CD14-positive monocyte (primary cell): ENCODE results near the gene YAF2. TPM values are rescaled to one million over a fixed set of nuclear protein-coding genes. Genes with fewer than 3 reads are reported as not detected.

Experiments used
- DNase-seq, 3 donors: peaks; one replicate each; pipeline ENCODE4 v3.0.0-alpha.2; 2011 to 2022
- H2AFZ ChIP-seq: 2 replicates; pipeline ENCODE4 v1.6.0; 2012; ENCODE audit warnings: mild to moderate bottlenecking, low read depth, low read length, inconsistent platforms; ENCODE audit not compliant: insufficient read depth, poor library complexity, severe bottlenecking
- H3K27ac ChIP-seq, 2 donors: 1 replicate in 1 of 2; 2 replicates in 1 of 2; pipeline ENCODE4 v1.5.1; 2012 to 2013; ENCODE audit warnings: low read length in 2 of 2, control low read depth in 1 of 2, inconsistent platforms in 1 of 2, low read depth in 1 of 2, mild to moderate bottlenecking in 1 of 2
- H3K27me3 ChIP-seq, 2 donors: one replicate each; pipeline versions ENCODE4 v1.6.0 to v1.6.1; 2011 to 2013; ENCODE audit warnings: low read length in 2 of 2; ENCODE audit not compliant: control insufficient read depth in 2 of 2, insufficient read depth in 2 of 2
- H3K36me3 ChIP-seq, 2 donors: replicated peaks in 1 of 2; 1 replicate in 1 of 2; 2 replicates in 1 of 2; pipeline versions ENCODE4 v1.5.1 to v1.6.1; 2012 to 2013; ENCODE audit warnings: low read length in 2 of 2, control low read depth in 1 of 2, inconsistent platforms in 1 of 2, mild to moderate bottlenecking in 1 of 2; ENCODE audit not compliant: insufficient read depth in 2 of 2, control insufficient read depth in 1 of 2
- H3K4me1 ChIP-seq, 2 donors: 1 replicate in 1 of 2; 2 replicates in 1 of 2; pipeline versions ENCODE4 v1.5.1 to v1.6.1; 2012 to 2013; ENCODE audit warnings: low read length in 2 of 2, control low read depth in 1 of 2, inconsistent platforms in 1 of 2, mild to moderate bottlenecking in 1 of 2, moderate library complexity in 1 of 2; ENCODE audit not compliant: insufficient read depth in 2 of 2, control insufficient read depth in 1 of 2
- H3K4me2 ChIP-seq: replicated peaks from 2 replicates; pipeline ENCODE3; 2012; ENCODE audit warnings: low read length, moderate library complexity, mild to moderate bottlenecking; ENCODE audit not compliant: poor library complexity, severe bottlenecking; ENCODE audit errors: extremely low read depth
- H3K4me3 ChIP-seq, 3 experiments: fragments of 200-600 bp in 1 of 3; sonication (generic) in 1 of 3; replicated peaks in 1 of 3; 1 replicate in 2 of 3; 2 replicates in 1 of 3; pipeline ENCODE4 v1.5.1; 2011 to 2013; ENCODE audit warnings: low read length in 3 of 3, mild to moderate bottlenecking in 3 of 3, control low read depth in 2 of 3, low read depth in 2 of 3, inconsistent platforms in 1 of 3, moderate library complexity in 1 of 3
- H3K79me2 ChIP-seq: 2 replicates; pipeline ENCODE4 v1.6.0; 2012; ENCODE audit warnings: mild to moderate bottlenecking, control low read depth, inconsistent platforms, low read length, moderate library complexity; ENCODE audit not compliant: insufficient read depth
- H3K9ac ChIP-seq: 2 replicates; pipeline ENCODE4 v1.6.0; 2017; ENCODE audit warnings: low read length, mild to moderate bottlenecking; ENCODE audit not compliant: insufficient read depth, poor library complexity, severe bottlenecking
- H3K9me3 ChIP-seq, 2 donors: replicated peaks in 1 of 2; 1 replicate in 1 of 2; 2 replicates in 1 of 2; pipeline versions ENCODE4 v1.5.1 to v1.6.1; 2012 to 2013; ENCODE audit warnings: low read length in 2 of 2, control low read depth in 1 of 2; ENCODE audit not compliant: control insufficient read depth in 1 of 2, insufficient read depth in 1 of 2
- H4K20me1 ChIP-seq: 2 replicates; pipeline ENCODE4 v1.6.0; 2012; ENCODE audit warnings: mild to moderate bottlenecking, low read length, control low read depth, moderate library complexity; ENCODE audit not compliant: insufficient read depth
- H3K27ac Mint-ChIP-seq, 7 donors: one replicate each; pipeline ENCODE4 v1.8.0; 2020; ENCODE audit warnings: mild to moderate bottlenecking in 7 of 7, mixed read lengths in 7 of 7, moderate library complexity in 6 of 7, inconsistent platforms in 2 of 7
- H3K27me3 Mint-ChIP-seq, 3 donors: one replicate each; pipeline ENCODE4 v1.8.0; 2021 to 2022; ENCODE audit warnings: low read depth in 3 of 3, mild to moderate bottlenecking in 3 of 3, mixed read lengths in 3 of 3, moderate library complexity in 3 of 3, inconsistent platforms in 1 of 3
- H3K36me3 Mint-ChIP-seq, 2 donors: one replicate each; pipeline ENCODE4 v1.8.0; 2020; ENCODE audit warnings: mixed read lengths in 2 of 2, inconsistent platforms in 1 of 2, mild to moderate bottlenecking in 1 of 2
- H3K4me1 Mint-ChIP-seq: one replicate; pipeline ENCODE4 v1.8.0; 2020; ENCODE audit warnings: mild to moderate bottlenecking, mixed read lengths
- H3K4me3 Mint-ChIP-seq, 2 donors: one replicate each; pipeline ENCODE4 v1.8.0; 2020; ENCODE audit warnings: mild to moderate bottlenecking in 2 of 2, mixed read lengths in 2 of 2, moderate library complexity in 1 of 2
- H3K9me3 Mint-ChIP-seq, 7 donors: one replicate each; pipeline ENCODE4 v1.8.0; 2020 to 2022; ENCODE audit warnings: mixed read lengths in 7 of 7, mild to moderate bottlenecking in 6 of 7, moderate library complexity in 6 of 7, inconsistent platforms in 2 of 7
- WGBS: methylation state at CpG from one replicate; pipeline ENCODE4 v1.1.5; 2013; ENCODE audit warnings: missing lambda C conversion rate; ENCODE audit not compliant: insufficient coverage; 5-methylcytosine and 5-hydroxymethylcytosine counted together
- intact Hi-C, 2 donors: fragments of 100-400 bp; cut with micrococcal nuclease; formaldehyde crosslinking; loops; one replicate each; pipeline versions ENCODE4 v1.15.0 to v1.15.1; 2023
- polyA plus RNA-seq, 3 donors: library from polyadenylated mRNA; depleted of rRNA in 1 of 3; unstranded in 2 of 3; stranded (reverse) in 1 of 3; fragments of 300-500 nt in 2 of 3; fragments of >200 nt in 1 of 3; fragmentation: Illumina TruSeq in 2 of 3; gene quantifications; 1 replicate in 2 of 3; 2 replicates in 1 of 3; pipeline ENCODE4 v1.2.3, GENCODE V29; 2012 to 2021
- TF ChIP-seq, protein P1 (sequence below): fragments of 200-600 bp; IDR thresholded peaks from one replicate; pipeline ENCODE4 v1.8.0; 2022; ENCODE audit warnings: antibody characterized with exemption, mild to moderate bottlenecking

YAF2 gene
- polyA plus RNA-seq, 3 donors, result 6.2 to 11.0 (median 8.5) TPM

DNA sequence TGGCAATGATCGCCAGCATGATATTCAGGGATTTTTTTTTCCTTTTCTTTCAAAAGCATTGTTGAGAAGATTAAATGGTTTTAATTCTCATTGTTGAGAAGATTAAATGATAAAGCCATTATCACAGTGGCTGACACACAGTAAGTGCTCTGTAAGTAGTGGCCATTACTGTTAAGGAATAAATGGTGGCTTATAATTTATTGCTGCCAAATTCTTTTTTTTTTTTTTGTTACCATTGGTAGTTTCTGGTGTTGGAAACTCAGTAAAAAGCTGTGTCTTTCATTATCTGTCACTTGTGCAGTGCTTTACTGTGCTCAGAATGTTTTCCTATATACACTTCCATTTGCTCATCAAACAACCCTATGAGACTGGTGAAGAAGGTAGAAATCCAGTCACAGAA, 15.3 kb downstream of the YAF2 start:
- Histone ChIP-seq H4K20me1 (peaks cover 58% of the 10 kb centered on the region), H3K9me3 (no peaks in the 10 kb centered on the region), H3K9ac (no peak overlapping the region), H2AFZ (no peak overlapping the region), H3K4me1 (peaks cover 0 to 10% of the 10 kb centered on the region in 2 donors), H3K27ac (no peak overlapping the region), H3K4me2 (no peak overlapping the region), H3K4me3 (no peak overlapping the region), H3K27me3 (no peaks in the 10 kb centered on the region), H3K36me3 (peaks cover 0 to 5% of the 10 kb centered on the region in 2 donors), H3K79me2 (peaks cover 46% of the 10 kb centered on the region)
- peaks cover 16 to 20% of the 10 kb centered on the region in 2 donors for H3K36me3 Mint-ChIP-seq
- H3K27ac Mint-ChIP-seq, result no peak overlapping the region
- H3K4me3 Mint-ChIP-seq, result no peak overlapping the region
- peaks cover 0 to 7% (median 2%) of the 10 kb centered on the region in 7 donors for H3K9me3 Mint-ChIP-seq
- H3K27me3 Mint-ChIP-seq, result no peaks in the 10 kb centered on the region
- TF ChIP-seq, protein P1, sequence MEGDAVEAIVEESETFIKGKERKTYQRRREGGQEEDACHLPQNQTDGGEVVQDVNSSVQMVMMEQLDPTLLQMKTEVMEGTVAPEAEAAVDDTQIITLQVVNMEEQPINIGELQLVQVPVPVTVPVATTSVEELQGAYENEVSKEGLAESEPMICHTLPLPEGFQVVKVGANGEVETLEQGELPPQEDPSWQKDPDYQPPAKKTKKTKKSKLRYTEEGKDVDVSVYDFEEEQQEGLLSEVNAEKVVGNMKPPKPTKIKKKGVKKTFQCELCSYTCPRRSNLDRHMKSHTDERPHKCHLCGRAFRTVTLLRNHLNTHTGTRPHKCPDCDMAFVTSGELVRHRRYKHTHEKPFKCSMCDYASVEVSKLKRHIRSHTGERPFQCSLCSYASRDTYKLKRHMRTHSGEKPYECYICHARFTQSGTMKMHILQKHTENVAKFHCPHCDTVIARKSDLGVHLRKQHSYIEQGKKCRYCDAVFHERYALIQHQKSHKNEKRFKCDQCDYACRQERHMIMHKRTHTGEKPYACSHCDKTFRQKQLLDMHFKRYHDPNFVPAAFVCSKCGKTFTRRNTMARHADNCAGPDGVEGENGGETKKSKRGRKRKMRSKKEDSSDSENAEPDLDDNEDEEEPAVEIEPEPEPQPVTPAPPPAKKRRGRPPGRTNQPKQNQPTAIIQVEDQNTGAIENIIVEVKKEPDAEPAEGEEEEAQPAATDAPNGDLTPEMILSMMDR, result no peak
- intact Hi-C loops, result no loop called here
- 100% methylated on average over 1 of the region's 1 CpG for WGBS
- DNase-seq, result no peak
- H3K4me1 Mint-ChIP-seq, result peaks cover 25% of the 10 kb centered on the region

- Histone ChIP-seq H4K20me1 (peaks cover 65% of the 10 kb centered on the region), H3K4me3 (no peak overlapping the region), H3K4me1 (peaks cover 0 to 11% of the 10 kb centered on the region in 2 donors), H2AFZ (no peak overlapping the region), H3K27me3 (no peaks in the 10 kb centered on the region), H3K4me2 (no peak overlapping the region), H3K79me2 (peaks cover 54% of the 10 kb centered on the region), H3K36me3 (peaks cover 0 to 5% of the 10 kb centered on the region in 2 donors), H3K9ac (no peak overlapping the region), H3K27ac (peak overlapping the region in 1 of 2 donors; percentile 28), H3K9me3 (no peaks in the 10 kb centered on the region)
- H3K4me1 Mint-ChIP-seq, result peaks cover 26% of the 10 kb centered on the region
- DNase-seq, result no peak
- peak overlapping the region in 3 of 7 donors; percentile 15 to 47 (median 19) for H3K27ac Mint-ChIP-seq
- H3K4me3 Mint-ChIP-seq, result no peak overlapping the region
- no CpG with 5 or more reads among the region's 2 CpGs for WGBS
- peaks cover 16 to 20% of the 10 kb centered on the region in 2 donors for H3K36me3 Mint-ChIP-seq
- peaks cover 0 to 6% (median 2%) of the 10 kb centered on the region in 7 donors for H3K9me3 Mint-ChIP-seq
- H3K27me3 Mint-ChIP-seq, result no peaks in the 10 kb centered on the region
- intact Hi-C loops, result no loop called here
- TF ChIP-seq, protein P1, result no peak
Measured at GRCh38 chr12:42221726-42222125, 16.3 kb downstream of the YAF2 start.
